ENCODE data around the gene CRYL1.

DNA sequence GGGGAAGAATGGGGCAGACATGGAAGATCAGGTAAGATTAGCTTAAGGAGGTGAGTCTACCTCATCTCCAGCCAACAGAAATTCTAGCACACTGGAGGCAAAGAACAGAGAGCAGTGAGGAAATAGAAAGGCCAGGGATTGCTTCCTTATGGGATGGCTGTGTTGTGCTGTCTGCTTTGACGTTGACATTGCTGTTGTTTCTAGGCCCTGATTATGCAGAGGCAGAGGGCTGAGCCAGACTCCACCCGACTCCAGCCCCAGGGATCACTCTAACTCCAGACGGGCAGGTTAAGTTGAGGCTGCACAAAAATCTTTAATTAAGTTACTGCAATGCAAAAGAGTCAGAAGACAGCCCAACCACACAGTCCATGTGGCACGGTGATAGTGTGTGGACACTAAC, 24.1 kb downstream of the CRYL1 start:
- TF ChIP-seq, protein P1, sequence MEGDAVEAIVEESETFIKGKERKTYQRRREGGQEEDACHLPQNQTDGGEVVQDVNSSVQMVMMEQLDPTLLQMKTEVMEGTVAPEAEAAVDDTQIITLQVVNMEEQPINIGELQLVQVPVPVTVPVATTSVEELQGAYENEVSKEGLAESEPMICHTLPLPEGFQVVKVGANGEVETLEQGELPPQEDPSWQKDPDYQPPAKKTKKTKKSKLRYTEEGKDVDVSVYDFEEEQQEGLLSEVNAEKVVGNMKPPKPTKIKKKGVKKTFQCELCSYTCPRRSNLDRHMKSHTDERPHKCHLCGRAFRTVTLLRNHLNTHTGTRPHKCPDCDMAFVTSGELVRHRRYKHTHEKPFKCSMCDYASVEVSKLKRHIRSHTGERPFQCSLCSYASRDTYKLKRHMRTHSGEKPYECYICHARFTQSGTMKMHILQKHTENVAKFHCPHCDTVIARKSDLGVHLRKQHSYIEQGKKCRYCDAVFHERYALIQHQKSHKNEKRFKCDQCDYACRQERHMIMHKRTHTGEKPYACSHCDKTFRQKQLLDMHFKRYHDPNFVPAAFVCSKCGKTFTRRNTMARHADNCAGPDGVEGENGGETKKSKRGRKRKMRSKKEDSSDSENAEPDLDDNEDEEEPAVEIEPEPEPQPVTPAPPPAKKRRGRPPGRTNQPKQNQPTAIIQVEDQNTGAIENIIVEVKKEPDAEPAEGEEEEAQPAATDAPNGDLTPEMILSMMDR (conservative IDR thresholded peaks at IDR 0.05 in 1 of 2, IDR thresholded peaks at IDR 0.05 in 1 of 2; ENCODE audit: extremely low read depth in 1 of 2, insufficient read depth in 1 of 2, low read depth in 1 of 2, low read length in 2 of 2), result no peak
- TF ChIP-seq EZH2 (IDR thresholded peaks at IDR 0.05; ENCODE audit: borderline replicate concordance, low read length), result no peak
